ENCODE data around the gene MIPOL1. TPM values are rescaled to one million over a fixed set of nuclear protein-coding genes. Genes with fewer than 3 reads are reported as not detected.

Gene MIPOL1
- total and polyA plus RNA-seq, 2 of the 13 experiments (the other 11 are each of a cell fraction or from before 2014, with no cell fraction given) = 8.6 to 34.2 TPM

DNA sequence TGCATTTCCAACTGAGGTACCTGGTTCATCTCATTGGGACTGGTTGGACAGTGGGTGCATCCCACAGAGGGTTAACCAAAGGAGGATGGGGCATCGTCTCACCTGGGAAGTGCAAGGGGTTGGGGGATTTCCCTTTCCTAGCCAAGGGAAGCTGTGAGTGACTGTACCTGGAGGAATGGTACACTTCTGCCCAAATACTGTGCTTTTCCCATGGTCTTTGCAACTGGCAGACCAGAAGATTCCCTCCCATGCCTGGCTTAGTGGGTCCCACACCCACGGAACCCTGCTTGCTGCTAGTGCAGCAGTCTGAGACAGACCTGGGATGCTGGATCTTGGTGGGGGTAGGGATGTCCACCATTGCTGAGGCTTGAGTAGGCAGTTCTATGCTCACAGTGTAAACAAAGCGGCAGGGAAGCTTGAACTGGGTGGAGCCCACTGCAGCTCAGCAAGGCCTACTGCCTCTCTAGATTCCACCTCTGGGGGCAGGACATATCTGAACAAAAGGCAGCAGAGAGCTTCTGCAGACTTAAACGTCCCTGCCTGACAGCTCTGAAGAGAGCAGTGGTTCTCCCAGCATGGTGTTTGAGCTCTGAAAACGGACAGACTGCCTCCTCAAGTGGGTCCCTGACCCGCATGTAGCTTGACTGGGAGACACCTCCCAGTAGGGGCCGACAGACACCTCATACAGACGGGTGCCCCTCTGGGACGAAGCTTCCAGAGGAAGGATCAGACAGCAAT is 9.7 kb upstream of the MIPOL1 start (continued):
- TF ChIP-seq ZNF432 (CRISPR knock-in tag; IDR thresholded peaks at IDR 0.05; ENCODE audit: borderline replicate concordance) (0 out of 2 replicates have a peak, but pooled peaks have one; percentile 76), GATAD2A (CRISPR knock-in tag; IDR thresholded peaks at IDR 0.05) (peak; percentile 34; the same call in 1 of the 2 replicates), NFE2L1 (CRISPR knock-in tag; IDR thresholded peaks at IDR 0.05; ENCODE audit: borderline replicate concordance) (peak; percentile 76; the same call in 1 of the 2 replicates), ZNF792 (CRISPR knock-in tag; IDR thresholded peaks at IDR 0.05) (0 out of 2 replicates have a peak, but pooled peaks have one; percentile 42), ZNF451 (CRISPR knock-in tag; IDR thresholded peaks at IDR 0.05) (0 out of 2 replicates have a peak, but pooled peaks have one; percentile 64), CBX5 (CRISPR knock-in tag; IDR thresholded peaks at IDR 0.05; ENCODE audit: borderline replicate concordance) (peak; percentile 25; the same call in 1 of the 2 replicates), ZNF614 (CRISPR knock-in tag; IDR thresholded peaks at IDR 0.05; ENCODE audit: borderline replicate concordance) (peak; percentile 58; the same call in 1 of the 2 replicates), HNF4A (CRISPR knock-in tag; IDR thresholded peaks at IDR 0.05) (0 out of 2 replicates have a peak, but pooled peaks have one; percentile 23), BRCA1 (CRISPR knock-in tag; IDR thresholded peaks at IDR 0.05) (0 out of 2 replicates have a peak, but pooled peaks have one; percentile 51), FOXA1 (IDR thresholded peaks at IDR 0.05) (0 out of 2 replicates have a peak, but pooled peaks have one; percentile 39), FOXA1 (CRISPR knock-in tag; IDR thresholded peaks at IDR 0.05) (peak; percentile 95), DMAP1 (CRISPR knock-in tag; IDR thresholded peaks at IDR 0.05) (peak; percentile 51; the same call in 1 of the 2 replicates), TEAD3 (CRISPR knock-in tag; optimal IDR thresholded peaks at IDR 0.05; ENCODE audit: borderline replicate concordance) (peak; percentile 40), SMAD9 (CRISPR knock-in tag; IDR thresholded peaks at IDR 0.05) (0 out of 2 replicates have a peak, but pooled peaks have one; percentile 23), ZNF883 (CRISPR knock-in tag; IDR thresholded peaks at IDR 0.05; ENCODE audit: not compliant biosample characterization) (peak; percentile 75), ZNF777 (CRISPR knock-in tag; IDR thresholded peaks at IDR 0.05) (0 out of 2 replicates have a peak, but pooled peaks have one; percentile 24), ZBTB7A (CRISPR knock-in tag; IDR thresholded peaks at IDR 0.05) (peak; percentile 38; the same call in 1 of the 2 replicates), STAG1 (CRISPR knock-in tag; IDR thresholded peaks at IDR 0.05) (0 out of 2 replicates have a peak, but pooled peaks have one; percentile 19), PITX1 (CRISPR knock-in tag; IDR thresholded peaks at IDR 0.05) (peak; percentile 67; the same call in 1 of the 2 replicates)
- TF ChIP-seq, protein P1, sequence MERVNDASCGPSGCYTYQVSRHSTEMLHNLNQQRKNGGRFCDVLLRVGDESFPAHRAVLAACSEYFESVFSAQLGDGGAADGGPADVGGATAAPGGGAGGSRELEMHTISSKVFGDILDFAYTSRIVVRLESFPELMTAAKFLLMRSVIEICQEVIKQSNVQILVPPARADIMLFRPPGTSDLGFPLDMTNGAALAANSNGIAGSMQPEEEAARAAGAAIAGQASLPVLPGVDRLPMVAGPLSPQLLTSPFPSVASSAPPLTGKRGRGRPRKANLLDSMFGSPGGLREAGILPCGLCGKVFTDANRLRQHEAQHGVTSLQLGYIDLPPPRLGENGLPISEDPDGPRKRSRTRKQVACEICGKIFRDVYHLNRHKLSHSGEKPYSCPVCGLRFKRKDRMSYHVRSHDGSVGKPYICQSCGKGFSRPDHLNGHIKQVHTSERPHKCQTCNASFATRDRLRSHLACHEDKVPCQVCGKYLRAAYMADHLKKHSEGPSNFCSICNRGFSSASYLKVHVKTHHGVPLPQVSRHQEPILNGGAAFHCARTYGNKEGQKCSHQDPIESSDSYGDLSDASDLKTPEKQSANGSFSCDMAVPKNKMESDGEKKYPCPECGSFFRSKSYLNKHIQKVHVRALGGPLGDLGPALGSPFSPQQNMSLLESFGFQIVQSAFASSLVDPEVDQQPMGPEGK (CRISPR knock-in tag; IDR thresholded peaks at IDR 0.05) = peak; percentile 40; the same call in 1 of the 2 replicates
- TF ChIP-seq, protein P2, sequence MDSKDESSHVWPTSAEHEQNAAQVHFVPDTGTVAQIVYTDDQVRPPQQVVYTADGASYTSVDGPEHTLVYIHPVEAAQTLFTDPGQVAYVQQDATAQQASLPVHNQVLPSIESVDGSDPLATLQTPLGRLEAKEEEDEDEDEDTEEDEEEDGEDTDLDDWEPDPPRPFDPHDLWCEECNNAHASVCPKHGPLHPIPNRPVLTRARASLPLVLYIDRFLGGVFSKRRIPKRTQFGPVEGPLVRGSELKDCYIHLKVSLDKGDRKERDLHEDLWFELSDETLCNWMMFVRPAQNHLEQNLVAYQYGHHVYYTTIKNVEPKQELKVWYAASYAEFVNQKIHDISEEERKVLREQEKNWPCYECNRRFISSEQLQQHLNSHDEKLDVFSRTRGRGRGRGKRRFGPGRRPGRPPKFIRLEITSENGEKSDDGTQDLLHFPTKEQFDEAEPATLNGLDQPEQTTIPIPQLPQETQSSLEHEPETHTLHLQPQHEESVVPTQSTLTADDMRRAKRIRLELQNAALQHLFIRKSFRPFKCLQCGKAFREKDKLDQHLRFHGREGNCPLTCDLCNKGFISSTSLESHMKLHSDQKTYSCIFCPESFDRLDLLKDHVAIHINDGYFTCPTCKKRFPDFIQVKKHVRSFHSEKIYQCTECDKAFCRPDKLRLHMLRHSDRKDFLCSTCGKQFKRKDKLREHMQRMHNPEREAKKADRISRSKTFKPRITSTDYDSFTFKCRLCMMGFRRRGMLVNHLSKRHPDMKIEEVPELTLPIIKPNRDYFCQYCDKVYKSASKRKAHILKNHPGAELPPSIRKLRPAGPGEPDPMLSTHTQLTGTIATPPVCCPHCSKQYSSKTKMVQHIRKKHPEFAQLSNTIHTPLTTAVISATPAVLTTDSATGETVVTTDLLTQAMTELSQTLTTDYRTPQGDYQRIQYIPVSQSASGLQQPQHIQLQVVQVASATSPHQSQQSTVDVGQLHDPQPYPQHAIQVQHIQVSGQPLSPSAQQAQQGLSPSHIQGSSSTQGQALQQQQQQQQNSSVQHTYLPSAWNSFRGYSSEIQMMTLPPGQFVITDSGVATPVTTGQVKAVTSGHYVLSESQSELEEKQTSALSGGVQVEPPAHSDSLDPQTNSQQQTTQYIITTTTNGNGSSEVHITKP (CRISPR knock-in tag; IDR thresholded peaks at IDR 0.05; ENCODE audit: low read depth) = 0 out of 2 replicates have a peak, but pooled peaks have one; percentile 19
- TF ChIP-seq, protein P3, sequence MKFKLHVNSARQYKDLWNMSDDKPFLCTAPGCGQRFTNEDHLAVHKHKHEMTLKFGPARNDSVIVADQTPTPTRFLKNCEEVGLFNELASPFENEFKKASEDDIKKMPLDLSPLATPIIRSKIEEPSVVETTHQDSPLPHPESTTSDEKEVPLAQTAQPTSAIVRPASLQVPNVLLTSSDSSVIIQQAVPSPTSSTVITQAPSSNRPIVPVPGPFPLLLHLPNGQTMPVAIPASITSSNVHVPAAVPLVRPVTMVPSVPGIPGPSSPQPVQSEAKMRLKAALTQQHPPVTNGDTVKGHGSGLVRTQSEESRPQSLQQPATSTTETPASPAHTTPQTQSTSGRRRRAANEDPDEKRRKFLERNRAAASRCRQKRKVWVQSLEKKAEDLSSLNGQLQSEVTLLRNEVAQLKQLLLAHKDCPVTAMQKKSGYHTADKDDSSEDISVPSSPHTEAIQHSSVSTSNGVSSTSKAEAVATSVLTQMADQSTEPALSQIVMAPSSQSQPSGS (CRISPR knock-in tag; IDR thresholded peaks at IDR 0.05) = peak; percentile 63; the same call in 1 of the 2 replicates
